HG03575 (cell line): Measurements from ENCODE around the gene NPFFR1.
"Not testable (repeated sequence)": the region's sequence is repeated elsewhere in the genome, so short reads cannot be mapped to it uniquely, and the experiment has no call there.

ENCODE experiments used
- ATAC-seq: cut with Tn5 transposase; IDR thresholded peaks from one replicate; pipeline ENCODE4 v1.9.1; 2021; ENCODE audit not compliant: unreplicated experiment, insufficient number of reproducible peaks, low FRiP score; ENCODE audit errors: extremely low read depth

NPFFR1 gene

DNA sequence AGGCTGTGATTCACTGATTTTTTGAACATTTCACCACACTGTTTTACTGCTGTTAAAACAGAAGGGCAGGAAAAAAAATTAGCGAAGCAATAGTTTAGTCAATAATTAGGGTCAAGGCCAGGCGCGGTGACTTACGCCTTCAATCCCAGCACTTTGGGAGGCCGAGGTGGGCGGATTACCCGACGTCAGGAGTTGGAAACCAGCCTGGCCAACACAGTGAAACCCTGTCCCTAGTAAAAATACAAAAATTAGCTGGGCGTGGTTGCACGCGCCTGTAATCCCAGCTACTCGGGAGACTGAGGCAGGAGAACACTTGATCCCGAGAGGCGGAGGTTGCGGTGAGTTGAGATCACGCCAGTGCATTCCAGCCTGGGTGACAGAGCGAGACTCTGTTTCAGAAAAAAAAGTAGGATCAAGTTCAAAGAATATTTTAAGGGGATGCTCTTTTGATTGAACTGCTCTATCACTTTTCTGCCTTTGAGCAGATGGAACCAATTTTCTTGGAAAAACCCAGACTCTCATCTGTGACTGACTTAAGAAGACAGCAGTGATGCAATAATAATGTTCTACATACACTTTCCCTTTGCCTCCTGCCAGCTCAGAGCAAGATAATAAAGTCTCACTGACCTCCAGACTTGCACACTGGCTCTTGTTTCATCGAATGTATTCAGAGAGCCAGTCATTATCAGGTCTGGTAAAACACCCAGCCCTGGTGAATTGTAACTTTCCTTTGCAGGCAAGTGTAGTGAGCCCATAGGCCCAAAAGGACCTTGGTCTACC lies 48.9 kb downstream of the NPFFR1 start:
- no peak for ATAC-seq

GRCh38 chr10:70233939-70234300 lies 49.9 kb downstream of the NPFFR1 start:
- no peak for ATAC-seq

GRCh38 chr10:70233109-70233938 lies 50.5 kb downstream of the NPFFR1 start, which contains the start of gene PPA1:
TSS of gene PPA1 (minus strand) at chr10:70233429. CDS start at chr10:70233327, 102 bp downstream.
- no peak for ATAC-seq

GRCh38 chr10:70232859-70233108 lies 51.0 kb downstream of the NPFFR1 start:
- ATAC-seq, result no peak

DNA sequence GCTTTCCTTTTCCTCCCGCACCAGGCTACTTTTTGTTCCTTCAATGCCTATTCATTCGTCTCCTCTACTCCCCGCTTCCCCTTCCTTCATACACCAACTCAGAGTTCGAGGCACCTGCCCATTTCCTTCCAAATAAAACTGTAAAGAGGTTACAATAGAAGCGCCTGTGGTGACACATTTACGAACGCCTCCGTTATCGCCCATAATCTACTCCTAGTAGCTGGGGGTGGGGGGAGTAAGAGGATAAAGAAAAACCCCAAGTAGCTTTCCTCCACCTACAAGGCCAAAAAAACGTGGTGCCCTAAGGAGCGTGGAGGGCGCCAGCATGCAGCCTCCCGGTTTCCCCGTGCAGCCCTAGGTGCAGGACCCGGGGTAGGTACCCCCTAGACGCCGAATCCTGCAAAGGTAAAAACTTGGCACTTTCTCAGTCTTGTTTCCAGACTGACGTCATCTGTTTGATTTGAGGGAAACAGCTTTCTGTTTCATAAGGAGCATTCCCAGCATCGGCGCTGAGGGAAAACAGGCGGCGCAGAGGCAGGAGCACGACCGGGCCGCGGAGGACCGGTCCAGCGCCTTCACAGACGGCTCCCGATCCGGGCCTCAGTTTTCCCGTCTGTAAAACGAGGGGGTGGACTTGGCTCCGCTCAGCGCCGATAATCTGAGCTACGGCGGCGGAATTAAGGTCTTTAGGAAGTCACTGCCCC lies 51.5 kb downstream of the NPFFR1 start:
- no peak for ATAC-seq

DNA sequence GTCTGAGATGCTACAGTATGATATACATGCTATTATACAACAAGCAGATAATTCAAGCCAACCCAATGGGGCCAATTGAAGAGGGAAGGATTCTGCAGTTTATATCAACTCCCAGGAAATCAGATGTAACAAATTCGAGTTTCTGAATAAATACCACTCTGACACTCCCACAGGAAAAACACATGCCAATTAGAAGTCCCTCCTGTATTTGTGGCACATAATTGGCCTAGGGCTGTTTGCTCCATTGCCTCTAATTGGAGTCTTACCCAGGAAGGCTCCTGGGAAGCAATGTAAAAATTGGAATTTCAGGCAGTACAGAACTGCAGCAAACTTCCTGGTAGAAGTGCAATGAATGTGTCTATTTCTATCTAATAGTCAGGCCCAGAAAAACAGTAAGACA lies 55.3 kb downstream of the NPFFR1 start:
- ATAC-seq, result no peak

DNA sequence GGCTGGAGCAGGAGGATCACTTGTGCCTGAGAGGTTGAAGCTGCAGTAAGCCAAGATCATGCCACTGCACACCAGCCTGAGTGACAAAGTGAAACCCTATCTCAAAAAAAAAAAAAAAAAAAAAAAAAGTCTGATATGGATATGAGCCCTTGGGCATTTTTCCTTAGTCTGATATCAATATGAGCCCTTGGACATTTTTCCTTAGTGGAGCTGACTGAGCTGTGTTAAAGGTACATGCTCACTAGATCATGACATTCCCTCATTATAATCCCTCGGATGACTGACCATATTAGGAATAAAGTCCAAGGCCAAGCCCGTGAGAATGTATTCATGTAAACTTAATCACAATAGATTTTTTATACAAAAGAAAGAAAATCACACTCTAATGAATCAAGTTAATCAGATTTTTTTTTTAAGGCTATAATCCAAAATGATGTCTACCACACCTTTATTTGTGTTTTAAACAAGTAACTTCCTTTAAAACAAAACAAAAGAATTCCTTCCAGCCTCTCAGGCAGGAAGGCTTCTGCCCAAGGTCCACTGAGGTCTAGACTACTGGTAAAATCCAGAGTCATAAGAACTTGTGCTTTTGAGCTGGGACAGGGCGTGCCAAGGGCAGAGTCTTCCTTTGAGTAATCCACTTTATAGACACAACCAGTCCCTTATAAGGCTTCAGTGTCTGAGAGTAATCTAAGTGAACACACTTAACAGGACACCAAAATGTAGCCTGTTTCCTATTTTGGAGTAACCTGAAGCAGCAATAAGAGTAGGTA lies 56.1 kb downstream of the NPFFR1 start:
- ATAC-seq, result no peak

- ATAC-seq, result no peak
Measured at GRCh38 chr10:70223728-70224127, 60.1 kb downstream of the NPFFR1 start.

DNA sequence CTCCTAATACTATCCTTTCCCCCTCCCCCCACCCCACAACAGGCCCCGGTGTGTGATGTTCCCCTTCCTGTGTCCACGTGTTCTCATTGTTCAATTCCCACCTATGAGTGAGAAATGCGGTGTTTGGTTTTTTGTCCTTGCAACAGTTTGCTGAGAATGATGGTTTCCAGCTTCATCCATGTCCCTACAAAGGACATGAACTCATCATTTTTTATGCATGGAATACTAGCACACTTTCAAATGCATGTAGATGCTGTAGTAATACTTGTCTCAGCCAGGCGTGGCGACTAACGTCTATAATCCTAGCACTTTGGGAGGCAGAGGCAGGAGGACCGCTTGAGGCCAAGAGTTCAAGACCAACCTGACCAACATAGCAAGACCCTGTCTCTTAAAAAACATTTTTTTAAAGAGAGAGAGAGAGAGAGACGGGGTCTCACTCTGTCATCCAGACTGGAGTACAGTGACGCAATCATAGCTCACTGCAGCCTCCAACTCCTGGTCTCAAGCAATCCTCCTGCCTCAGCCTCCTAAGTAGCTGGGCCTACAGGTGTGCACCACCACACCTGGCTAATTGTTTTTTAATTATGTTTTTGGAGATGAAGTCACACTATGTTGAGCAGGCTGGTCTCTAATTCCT lies 60.9 kb downstream of the NPFFR1 start:
- ATAC-seq, result not testable (repeated sequence)

- no peak for ATAC-seq
Measured at GRCh38 chr10:70222340-70222794, 61.4 kb downstream of the NPFFR1 start.

- ATAC-seq, result no peak
Measured at GRCh38 chr10:70221030-70221429, 62.8 kb downstream of the NPFFR1 start.

DNA sequence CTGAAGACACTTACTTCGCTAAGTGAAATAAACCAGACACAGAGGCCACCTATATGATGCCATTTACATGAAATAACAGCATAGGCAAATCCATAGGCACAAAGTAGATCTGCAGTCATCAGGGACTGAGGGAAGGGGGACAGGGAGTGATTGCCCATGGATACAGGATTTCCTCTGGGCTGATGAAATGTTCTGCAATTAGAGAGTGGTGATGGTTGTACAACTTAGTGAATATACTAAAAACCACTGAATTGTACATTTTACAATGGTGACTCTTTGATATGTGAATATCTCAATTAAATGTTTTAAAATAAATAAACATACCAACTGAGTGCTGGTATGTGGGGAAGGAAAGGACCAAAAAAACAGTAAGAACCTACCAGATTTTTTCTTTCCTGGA lies 70.9 kb downstream of the NPFFR1 start:
- no peak for ATAC-seq

- ATAC-seq, result no peak
Measured at GRCh38 chr10:70212277-70212676, 71.5 kb downstream of the NPFFR1 start.

DNA sequence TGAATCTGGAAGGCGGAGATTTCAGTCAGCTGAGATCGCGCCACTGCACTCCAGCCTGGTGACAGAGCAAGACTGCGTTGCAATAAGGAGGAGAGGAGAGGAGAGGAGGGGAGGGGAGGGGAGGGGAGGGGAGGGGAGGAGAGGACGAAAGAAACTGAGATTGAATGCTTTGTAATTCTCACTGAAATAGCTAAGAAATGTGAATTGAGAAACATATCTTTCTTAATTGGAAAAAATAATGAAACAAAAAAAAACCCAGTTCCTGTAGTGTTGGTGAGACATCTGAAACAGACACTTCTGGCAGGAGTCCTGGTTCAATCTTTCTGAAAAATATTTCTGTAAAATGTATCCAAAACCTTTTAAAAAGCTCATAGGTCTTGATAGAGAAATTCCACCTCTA lies 77.0 kb downstream of the NPFFR1 start:
- no peak for ATAC-seq

DNA sequence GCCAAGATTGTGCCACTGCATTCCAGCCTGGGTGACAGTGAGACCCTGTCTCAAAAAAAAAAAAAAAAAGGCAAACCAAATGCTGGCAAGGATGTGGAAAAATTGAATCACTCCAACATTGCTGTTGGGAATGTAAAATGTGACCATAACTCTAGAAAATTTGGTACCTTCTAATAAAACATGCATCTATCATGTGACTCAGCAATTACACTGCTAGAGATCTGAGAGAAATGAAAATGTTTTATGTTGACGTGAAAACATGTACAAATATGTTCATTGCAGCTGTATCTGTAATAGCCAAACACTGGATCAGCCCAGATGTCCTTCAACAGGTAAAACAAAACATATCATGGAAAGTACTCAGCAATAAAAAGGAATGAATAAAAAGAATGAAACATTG lies 82.7 kb downstream of the NPFFR1 start:
- ATAC-seq, result no peak

GRCh38 chr10:70198696-70199466 lies 84.9 kb downstream of the NPFFR1 start:
- no peak for ATAC-seq
